Stimulated activated naive CD4-positive, alpha-beta T cell (primary cell): ENCODE measurements around the gene DNAH7.

ENCODE experiments used
- DNase-seq, 6 experiments: peaks; one replicate each; lab custom pipeline; 2025; lab: John Stamatoyannopoulos, UW

The DNAH7 gene

GRCh38 chr2:196077821-196078220, 9.2 kb upstream of the DNAH7 start:
- no peak for DNase-seq

DNA sequence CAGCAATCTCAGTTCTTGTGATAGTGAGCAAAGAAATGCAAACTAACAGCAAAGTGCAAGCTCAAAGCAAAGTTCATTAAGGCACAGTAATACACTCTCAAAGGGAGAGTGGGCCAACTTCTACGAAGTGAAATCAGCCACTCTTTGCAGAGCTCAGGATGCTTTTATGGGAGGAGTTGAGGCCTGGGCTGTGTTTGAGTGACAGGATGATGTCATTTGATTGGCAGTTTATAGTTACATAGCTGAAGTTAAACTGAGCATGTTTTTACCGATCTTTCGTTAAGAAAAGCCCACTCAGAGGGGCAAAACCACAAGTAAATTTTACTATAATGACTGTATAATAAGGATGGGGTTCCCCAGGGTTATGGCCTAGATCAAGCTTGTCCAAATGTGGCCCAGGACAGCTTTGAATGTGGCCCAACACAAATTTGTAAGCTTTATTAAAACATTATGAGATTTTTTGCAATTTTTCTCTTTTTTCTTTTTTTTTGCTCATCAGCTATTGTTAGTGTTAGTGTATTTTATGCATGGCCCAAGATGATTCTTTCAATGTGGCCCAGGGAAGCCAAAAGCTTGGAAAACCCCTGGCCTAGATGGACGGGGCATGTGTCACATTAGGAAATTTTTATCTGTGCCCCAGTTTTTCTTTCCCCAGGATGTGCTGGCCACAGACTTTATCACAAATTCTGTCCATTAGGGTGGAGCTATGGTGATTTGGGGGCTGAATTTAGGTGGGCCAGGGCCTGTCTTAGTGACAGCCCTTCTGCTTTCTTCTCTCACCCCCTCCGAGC, 8.3 kb upstream of the DNAH7 start:
- no peak for DNase-seq

GRCh38 chr2:196075196-196075595, 6.6 kb upstream of the DNAH7 start:
- DNase-seq = no peak

GRCh38 chr2:196074631-196075030, 6.0 kb upstream of the DNAH7 start:
- DNase-seq = no peak

GRCh38 chr2:196073521-196073920, 4.9 kb upstream of the DNAH7 start:
- DNase-seq = no peak

GRCh38 chr2:196067088-196067382, 1.6 kb downstream of the DNAH7 start:
- no peak for DNase-seq

DNA sequence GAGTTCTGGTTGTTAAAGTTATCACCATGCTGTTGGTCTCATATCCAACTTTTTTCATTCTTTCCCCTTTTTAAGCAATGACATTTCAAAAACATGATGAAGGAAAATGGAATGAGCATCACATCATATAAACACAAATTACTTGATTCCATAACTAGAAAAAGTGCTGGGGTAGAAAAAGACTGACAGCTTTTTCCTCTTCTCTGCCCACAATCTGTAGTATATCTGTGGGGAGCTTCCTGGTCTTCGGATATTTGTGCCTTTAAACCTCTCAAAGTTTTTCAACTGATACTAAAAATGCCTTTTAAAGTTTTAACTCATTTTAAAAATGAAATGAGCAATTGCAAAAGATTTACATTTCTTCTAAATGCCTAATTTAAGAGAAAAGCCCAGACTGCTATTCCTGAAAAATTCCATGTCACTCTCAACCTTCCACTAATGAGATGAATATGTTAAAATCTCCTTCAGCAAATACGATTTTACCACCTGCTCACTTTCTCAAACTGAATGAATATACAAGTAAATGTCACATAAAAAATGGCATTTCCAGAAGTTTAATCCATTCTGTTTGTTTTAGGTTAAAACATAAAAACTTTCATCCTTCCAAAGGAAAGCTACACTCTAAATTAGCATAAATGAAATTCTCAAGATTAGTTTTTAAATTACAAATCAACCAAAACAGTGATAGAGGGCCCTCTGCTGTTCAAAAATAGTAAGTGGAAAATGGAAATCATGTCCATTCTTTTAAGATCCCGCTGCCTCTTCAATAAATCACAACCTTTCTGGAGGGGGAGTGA, 2.1 kb downstream of the DNAH7 start:
- DNase-seq = peak in 2 of 6 experiments; percentile 39 to 55

GRCh38 chr2:196063773-196064172, 4.9 kb downstream of the DNAH7 start:
- DNase-seq = no peak

- DNase-seq = no peak
These were observed 9.1 kb downstream of the DNAH7 start for GRCh38 chr2:196059491-196059960.

- DNase-seq = no peak
These were observed 14.0 kb downstream of the DNAH7 start for GRCh38 chr2:196054631-196055030.

- DNase-seq = no peak
These were observed 22.3 kb downstream of the DNAH7 start for GRCh38 chr2:196046123-196046917.

GRCh38 chr2:196041786-196042185, 26.9 kb downstream of the DNAH7 start:
- DNase-seq = no peak

GRCh38 chr2:196040218-196040617, 28.4 kb downstream of the DNAH7 start:
- DNase-seq = no peak

GRCh38 chr2:196036442-196036841, 32.2 kb downstream of the DNAH7 start:
- no peak for DNase-seq

- DNase-seq = no peak
These were observed 50.6 kb downstream of the DNAH7 start for GRCh38 chr2:196018037-196018436.

DNA sequence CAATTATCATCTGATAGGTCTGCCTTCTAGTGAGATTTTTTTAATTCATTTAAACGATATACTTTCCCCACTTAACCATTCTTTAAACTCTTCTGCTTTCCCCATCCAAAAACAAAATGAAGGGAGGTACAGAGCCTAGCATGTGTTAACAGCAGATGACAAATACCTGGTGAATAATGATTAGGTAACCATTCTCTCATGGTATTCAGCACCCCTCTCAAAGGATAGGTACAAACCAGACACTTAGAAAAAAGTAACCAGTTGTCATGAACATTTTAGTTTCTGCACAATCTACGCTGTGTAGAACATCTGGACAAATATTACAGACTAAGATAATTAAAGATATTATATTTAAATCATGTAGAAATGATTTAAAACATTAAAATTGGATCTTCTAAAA, 56.3 kb downstream of the DNAH7 start:
- no peak for DNase-seq

DNA sequence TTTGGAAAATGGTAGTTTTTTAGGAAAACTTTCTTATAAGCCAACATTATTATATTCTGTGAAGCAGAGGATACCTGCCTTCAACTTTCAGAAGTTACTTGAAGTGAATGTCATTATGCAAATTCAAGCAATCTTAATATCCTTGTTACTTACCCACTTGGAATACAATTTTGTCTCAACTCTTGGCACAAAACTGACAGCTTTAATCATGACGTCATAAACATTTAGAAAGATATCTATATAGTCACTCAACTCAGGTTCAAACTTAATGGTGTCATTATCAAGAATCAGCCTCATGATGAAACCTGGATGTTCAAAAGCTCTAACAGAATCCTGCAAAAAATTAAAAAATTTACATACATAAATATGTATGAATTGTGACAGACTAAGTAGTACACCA, 68.1 kb downstream of the DNAH7 start:
- DNase-seq = no peak

GRCh38 chr2:195998070-195998469, 70.6 kb downstream of the DNAH7 start:
- no peak for DNase-seq

DNA sequence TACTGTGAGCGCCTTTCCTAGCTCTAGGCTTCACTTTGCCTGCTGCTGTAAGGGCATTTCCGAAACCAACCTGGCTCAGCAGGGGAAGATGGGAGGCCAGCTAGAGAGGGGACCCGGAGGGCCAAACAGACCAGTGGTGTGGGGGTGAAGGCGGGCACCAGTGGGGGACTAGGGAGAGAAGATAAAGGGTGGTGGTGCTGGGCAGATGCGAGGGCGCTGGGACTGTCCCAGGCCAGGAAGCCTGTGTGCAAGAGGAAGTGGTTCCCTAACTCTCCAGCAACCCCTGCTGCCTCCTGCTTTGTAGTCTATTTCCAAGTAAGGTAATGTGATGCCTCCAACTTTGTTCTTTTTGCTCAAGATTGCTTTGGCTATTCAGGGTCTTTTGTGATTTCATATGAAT, 73.1 kb downstream of the DNAH7 start:
- peak in 1 of 6 experiments; percentile 1 for DNase-seq

DNA sequence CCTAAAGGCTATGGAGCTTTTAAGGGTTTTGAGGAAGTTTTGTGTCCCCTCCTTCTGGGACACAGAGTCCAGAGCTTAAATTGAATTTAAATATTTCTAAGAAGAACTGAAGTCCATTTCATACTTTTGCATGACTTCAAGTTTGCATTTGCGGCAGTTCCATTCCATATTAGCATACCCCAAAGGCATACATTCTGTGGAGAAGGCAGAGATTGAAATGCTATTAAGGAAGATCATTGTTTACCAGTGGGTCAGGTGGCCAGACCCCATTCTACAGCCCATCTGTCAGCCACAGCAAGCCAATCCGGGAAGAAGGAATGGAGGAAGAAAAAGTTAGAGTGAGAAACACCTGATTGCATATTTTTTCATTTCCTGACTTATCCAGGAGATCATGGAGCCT, 75.0 kb downstream of the DNAH7 start:
- DNase-seq = no peak

DNA sequence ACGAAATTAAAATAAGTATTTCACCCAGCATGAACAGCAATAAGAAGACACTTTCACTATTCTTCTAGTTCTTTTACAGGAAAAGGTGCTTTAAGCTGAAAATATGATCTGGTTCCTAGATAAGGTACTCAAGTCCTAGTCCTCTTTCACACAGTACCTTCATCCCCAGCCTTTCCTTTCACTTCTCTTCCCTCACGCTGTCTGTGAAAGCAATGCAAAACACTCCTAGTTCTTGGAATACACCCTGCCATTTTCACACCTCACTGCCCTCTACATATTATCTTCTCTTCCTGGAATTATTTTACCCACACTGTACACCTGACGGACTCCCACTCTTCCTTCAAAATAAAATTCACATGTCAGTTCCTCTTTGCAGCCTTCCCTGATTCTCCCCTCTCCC, 82.9 kb downstream of the DNAH7 start:
- no peak for DNase-seq

GRCh38 chr2:195984923-195985726, 83.5 kb downstream of the DNAH7 start:
- no peak for DNase-seq
